GM13977 (cell line): Measurements from ENCODE around the gene NPB.

Experiments
- DNase-seq: peaks from one replicate; pipeline ENCODE4 v3.0.0; 2012; ENCODE audit warnings: low spot score
- CTCF ChIP-seq: IDR thresholded peaks from 2 replicates; pipeline ENCODE4 v1.5.1; 2012; ENCODE audit warnings: mild to moderate bottlenecking, control low read depth; ENCODE audit not compliant: insufficient read depth; ENCODE audit errors: extremely low read depth, missing control alignments
- in situ Hi-C: fragments of 300-500 bp; cut with MboI; formaldehyde crosslinking; loops from one replicate; pipeline ENCODE4 v1.12.0; 2022; ENCODE audit warnings: low sequenced_read_pairs, low pct_unique_long_range_greater_than_20kb, mixed read lengths, inconsistent platforms; ENCODE audit not compliant: unreplicated experiment

NPB gene

GRCh38 chr17:81870131-81870980 lies 31.7 kb upstream of the NPB start:
- in situ Hi-C loops: no loop called here
- no peak for TF ChIP-seq CTCF
- DNase-seq: peak; percentile 62

GRCh38 chr17:81870981-81871386 lies 31.1 kb upstream of the NPB start, which contains the start of gene ARHGDIA:
ARHGDIA (minus strand) TSS chr17:81871337; CDS start chr17:81869930, 1,407 bp downstream.
- DNase-seq: peak; percentile 68

GRCh38 chr17:81871387-81872230 lies 30.4 kb upstream of the NPB start:
- in situ Hi-C loops: no loop called here
- peak; percentile 35 for TF ChIP-seq CTCF
- peak; percentile 99 for DNase-seq

More at GRCh38 chr17:81870981-81871386, 31.1 kb upstream of the NPB start, which contains the start of gene ARHGDIA:
- in situ Hi-C loops: no loop called here
- TF ChIP-seq CTCF: no peak

GRCh38 chr17:81877569-81877968 lies 24.5 kb upstream of the NPB start:
- in situ Hi-C loops: no loop called here
- TF ChIP-seq CTCF: no peak
- no peak for DNase-seq

GRCh38 chr17:81878294-81878693 lies 23.7 kb upstream of the NPB start:
- TF ChIP-seq CTCF: no peak
- in situ Hi-C loops: no loop called here
- no peak for DNase-seq

- no peak for DNase-seq
- in situ Hi-C loops: no loop called here
Measured at GRCh38 chr17:81879121-81879520, 22.9 kb upstream of the NPB start.

More at GRCh38 chr17:81879121-81879520, 22.9 kb upstream of the NPB start:
- TF ChIP-seq CTCF: no peak
